Choroid plexus epithelial cell (primary cell): ENCODE measurements around the gene EPB41L4B.
A peak's percentile ranks its signal among the peaks of the same experiment; 100 is the strongest.

ENCODE experiments used
- DNase-seq: peaks from one replicate; pipeline ENCODE4 v3.0.0-alpha.2; 2010; ENCODE audit warnings: low read depth
- H3K4me3 ChIP-seq: 2 replicates; pipeline ENCODE4 v1.5.1; 2011; ENCODE audit warnings: low read depth, mild to moderate bottlenecking, control low read depth, low read length, moderate library complexity
- TF ChIP-seq, protein P1 (sequence below): conservative IDR thresholded peaks from 2 replicates; pipeline ENCODE4 v1.5.1; 2011; ENCODE audit warnings: low read depth, mild to moderate bottlenecking, control low read depth, inconsistent platforms, low read length, moderate library complexity

The EPB41L4B gene

DNA sequence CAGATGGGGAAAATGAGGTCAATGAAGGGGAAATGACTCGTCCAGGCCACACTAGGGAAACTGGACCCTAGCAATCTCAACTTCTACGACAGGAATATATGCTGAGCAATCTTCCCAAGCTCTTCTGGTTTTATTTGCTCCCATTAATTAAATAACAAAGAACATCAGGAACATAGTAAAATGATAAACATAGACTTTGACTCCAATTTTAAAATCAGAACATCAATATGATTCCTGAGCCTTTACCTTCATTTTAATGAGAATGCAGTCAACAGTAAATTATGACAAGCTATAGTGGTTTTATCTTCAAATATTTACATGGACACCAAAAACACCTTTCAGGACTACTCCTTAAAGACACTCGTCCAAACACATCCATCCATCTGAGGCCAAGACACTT is 79.7 kb downstream of the EPB41L4B start:
- DNase-seq = no peak
- TF ChIP-seq, protein P1, sequence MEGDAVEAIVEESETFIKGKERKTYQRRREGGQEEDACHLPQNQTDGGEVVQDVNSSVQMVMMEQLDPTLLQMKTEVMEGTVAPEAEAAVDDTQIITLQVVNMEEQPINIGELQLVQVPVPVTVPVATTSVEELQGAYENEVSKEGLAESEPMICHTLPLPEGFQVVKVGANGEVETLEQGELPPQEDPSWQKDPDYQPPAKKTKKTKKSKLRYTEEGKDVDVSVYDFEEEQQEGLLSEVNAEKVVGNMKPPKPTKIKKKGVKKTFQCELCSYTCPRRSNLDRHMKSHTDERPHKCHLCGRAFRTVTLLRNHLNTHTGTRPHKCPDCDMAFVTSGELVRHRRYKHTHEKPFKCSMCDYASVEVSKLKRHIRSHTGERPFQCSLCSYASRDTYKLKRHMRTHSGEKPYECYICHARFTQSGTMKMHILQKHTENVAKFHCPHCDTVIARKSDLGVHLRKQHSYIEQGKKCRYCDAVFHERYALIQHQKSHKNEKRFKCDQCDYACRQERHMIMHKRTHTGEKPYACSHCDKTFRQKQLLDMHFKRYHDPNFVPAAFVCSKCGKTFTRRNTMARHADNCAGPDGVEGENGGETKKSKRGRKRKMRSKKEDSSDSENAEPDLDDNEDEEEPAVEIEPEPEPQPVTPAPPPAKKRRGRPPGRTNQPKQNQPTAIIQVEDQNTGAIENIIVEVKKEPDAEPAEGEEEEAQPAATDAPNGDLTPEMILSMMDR = no peak
- no peak overlapping the region for H3K4me3 ChIP-seq

DNA sequence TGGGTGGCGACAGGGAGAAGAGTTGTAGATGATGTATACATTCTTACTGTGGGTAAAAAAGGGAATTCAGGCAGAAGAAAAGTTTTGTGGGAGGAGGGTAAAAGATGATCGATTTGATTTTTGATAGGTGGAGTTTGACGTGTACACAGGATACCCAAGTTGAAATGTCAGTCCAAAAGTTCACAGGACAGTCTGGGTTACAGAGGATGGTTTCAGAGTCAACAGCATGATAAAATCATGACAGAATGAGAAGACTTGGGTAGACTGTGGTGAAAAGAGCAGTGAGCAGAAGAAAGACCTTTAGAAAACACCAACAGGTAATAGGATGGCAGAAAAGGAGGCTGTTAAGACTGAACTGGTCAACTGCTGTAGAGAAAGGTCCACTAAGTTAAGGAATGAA is 81.6 kb downstream of the EPB41L4B start:
- H3K4me3 ChIP-seq = no peak overlapping the region
- TF ChIP-seq, protein P1 = no peak
- no peak for DNase-seq

DNA sequence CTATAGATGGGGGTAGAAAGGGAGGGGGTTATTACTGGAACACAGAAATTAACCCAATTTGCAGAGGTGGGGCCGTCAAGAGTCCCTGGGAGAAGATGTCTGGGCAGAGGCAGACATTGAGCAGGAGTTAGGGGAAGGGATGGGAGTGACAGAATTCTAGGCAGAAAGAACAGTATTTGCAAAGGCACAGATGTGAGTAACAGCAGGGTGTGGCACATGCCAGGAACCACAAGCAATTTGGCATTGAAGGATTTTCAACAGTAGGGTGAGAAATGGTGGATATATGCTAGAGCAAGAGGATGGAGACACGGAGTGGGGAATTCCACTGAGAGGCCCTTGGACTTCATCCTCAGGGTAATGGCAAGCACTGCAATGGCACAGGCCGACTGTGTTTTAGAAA is 82.2 kb downstream of the EPB41L4B start:
- TF ChIP-seq, protein P1 = no peak
- no peak overlapping the region for H3K4me3 ChIP-seq
- DNase-seq = no peak

DNA sequence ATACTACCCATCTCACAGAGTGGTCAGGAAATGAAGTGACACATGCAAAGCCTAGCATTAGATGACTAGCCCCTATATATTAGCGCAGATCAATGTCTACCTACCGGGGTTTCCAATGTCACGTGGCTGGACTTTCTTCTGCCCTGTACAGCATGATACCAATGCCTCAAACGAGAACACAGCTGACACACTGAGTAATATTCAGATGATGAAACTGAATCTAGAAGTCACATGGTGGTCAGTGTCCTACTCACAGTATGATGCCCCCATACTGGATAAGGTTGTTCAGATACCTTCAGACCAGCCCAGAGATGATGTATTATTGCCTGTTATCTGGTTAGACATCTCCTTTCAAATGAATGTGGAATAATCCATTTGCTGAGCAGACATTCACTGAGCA is 82.7 kb downstream of the EPB41L4B start:
- no peak for DNase-seq
- H3K4me3 ChIP-seq = no peak overlapping the region

DNA sequence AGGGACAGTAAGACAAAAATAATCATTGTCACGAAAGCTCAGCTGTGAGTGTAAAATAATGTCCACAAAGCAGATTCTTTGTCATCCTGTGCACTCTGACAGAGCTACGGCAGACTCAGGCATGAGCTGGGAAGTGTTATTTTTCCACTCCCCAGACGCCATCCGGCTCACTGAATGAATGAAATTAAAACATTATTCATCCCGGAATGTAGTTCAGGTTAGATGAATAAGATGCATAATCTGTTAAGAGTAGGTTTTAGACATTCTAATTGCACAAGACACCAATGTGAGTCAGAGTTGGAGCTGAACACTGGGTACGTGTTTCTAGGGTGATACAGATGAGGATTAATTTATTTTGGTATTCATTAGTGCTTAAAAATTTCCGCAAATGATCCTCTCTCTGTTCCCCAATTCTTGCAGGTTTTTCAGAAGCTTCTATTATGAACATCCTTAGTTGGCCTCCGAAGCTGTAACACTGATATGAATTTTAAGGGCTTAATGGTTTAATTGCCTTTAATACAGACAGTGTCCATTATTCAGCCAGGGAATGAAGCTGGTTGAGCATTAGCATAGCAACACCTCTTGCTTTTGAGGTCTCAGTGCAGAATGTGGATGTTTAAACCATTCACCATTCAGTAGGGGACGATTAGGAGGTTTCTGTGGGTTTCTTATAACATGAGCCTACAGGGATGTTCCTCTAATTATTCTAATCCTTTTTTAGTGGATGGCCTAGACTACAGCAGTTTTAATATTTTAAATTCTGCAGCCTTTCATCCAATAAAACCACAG is 88.2 kb downstream of the EPB41L4B start:
- peak; percentile 63 for DNase-seq
- TF ChIP-seq, protein P1 = no peak

More for the DNA sequence above, 82.7 kb downstream of the EPB41L4B start:
- TF ChIP-seq, protein P1 = no peak

DNA sequence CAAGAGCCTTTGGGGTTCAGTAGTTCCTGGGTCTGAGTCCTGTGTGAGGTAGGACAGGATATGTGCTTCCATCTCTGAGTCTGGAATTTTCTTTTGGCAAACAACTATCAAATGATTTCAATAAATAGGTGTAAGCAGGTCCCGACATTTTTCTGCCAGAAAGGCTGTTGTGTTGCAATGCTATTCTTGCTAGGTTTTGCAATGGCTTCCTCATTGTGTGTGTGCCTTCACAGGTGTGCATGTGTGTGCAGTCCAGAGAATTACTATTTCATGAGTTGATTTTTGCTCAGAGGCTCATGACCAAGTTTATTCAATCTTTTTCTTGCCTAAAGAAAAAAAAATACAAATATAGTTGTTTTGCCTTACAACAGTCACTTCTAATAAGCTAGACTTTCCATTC is 89.3 kb downstream of the EPB41L4B start:
- DNase-seq = no peak
- H3K4me3 ChIP-seq = no peak overlapping the region
- TF ChIP-seq, protein P1 = no peak

More for the DNA sequence above, 88.2 kb downstream of the EPB41L4B start:
- no peak overlapping the region for H3K4me3 ChIP-seq

DNA sequence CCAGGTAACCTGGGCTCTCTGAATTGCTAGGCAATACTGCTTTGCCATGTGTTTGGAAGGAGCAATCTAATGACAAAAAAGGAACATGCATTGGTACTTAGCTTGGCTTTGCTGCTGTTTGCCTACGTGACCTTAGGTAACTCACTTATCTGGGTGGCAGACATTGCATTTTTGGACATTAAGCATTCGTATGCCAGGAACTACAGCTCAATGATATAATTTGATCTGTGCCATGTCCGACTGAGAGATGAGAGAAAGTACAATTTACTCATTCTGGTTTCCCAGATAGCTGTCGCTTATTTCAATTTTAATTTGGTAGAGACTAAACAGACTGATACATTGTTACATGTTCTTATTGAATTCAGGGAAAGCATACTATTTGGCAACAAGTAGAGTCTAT is 90.6 kb downstream of the EPB41L4B start:
- TF ChIP-seq, protein P1 = no peak
- DNase-seq = no peak
- no peak overlapping the region for H3K4me3 ChIP-seq
